ENCODE results near the gene APOC1.

DNA sequence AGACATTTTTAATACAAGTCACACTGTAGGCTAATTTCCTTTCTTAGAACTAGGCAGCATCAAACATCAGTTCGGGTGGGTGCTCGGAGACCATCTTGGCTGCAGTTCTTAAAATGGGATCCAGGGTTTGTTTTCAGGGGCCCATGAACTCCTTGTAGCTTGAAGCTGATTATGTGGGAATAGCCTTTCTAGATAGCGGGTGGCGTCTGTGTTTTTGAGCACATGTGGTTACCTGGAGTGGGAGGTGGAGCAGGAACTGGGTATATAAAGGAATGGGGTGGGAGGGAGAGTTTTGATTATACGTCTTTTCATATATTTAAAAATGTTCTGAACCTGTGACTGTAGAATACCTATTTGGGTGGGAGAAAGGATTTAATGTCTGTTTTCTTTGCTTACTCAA lies 53.7 kb downstream of the APOC1 start:
- TF ChIP-seq, protein P1, sequence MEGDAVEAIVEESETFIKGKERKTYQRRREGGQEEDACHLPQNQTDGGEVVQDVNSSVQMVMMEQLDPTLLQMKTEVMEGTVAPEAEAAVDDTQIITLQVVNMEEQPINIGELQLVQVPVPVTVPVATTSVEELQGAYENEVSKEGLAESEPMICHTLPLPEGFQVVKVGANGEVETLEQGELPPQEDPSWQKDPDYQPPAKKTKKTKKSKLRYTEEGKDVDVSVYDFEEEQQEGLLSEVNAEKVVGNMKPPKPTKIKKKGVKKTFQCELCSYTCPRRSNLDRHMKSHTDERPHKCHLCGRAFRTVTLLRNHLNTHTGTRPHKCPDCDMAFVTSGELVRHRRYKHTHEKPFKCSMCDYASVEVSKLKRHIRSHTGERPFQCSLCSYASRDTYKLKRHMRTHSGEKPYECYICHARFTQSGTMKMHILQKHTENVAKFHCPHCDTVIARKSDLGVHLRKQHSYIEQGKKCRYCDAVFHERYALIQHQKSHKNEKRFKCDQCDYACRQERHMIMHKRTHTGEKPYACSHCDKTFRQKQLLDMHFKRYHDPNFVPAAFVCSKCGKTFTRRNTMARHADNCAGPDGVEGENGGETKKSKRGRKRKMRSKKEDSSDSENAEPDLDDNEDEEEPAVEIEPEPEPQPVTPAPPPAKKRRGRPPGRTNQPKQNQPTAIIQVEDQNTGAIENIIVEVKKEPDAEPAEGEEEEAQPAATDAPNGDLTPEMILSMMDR (IDR thresholded peaks at IDR 0.05; ENCODE audit: low read length): no peak
- TF ChIP-seq EZH2 (IDR thresholded peaks at IDR 0.05; ENCODE audit: borderline replicate concordance, low read length): no peak
